ENCODE data around the gene B3GALNT2. TPM values are rescaled to one million over a fixed set of nuclear protein-coding genes. Genes with fewer than 3 reads are reported as not detected.

B3GALNT2 gene
- polyA plus RNA-seq, 1 donor (not counting 4 experiments of a cell fraction or from before 2014, with no cell fraction given): 30.5 TPM

GRCh38 chr1:235409042-235409820 lies 95.0 kb downstream of the B3GALNT2 start:
- no peaks in the 10 kb centered on the region for H4K20me1 ChIP-seq (ENCODE audit: control insufficient read depth, extremely low read depth, insufficient read depth, low read length)
- H3K79me2 ChIP-seq (ENCODE audit: control insufficient read depth, insufficient read depth, low read length): peaks cover 1% of the 10 kb centered on the region
- H3K4me3 ChIP-seq (ENCODE audit: control insufficient read depth in 2 of 3, extremely low read depth in 1 of 3, insufficient read depth in 2 of 3, low read depth in 1 of 3, low read length in 3 of 3): no peak overlapping the region
- H3K27ac ChIP-seq (ENCODE audit: control insufficient read depth, insufficient read depth, low read length): no peak overlapping the region
- no peaks in the 10 kb centered on the region for H3K36me3 ChIP-seq (ENCODE audit: control insufficient read depth in 2 of 2, extremely low read depth in 1 of 2, insufficient read depth in 2 of 2, low read length in 2 of 2)
- no peak for DNase-seq (ENCODE audit: low read depth, low spot score)
- H3K27me3 ChIP-seq (ENCODE audit: control insufficient read depth, extremely low read depth, insufficient read depth, low read length): no peaks in the 10 kb centered on the region
- peaks cover 11% of the 10 kb centered on the region for H3K4me1 ChIP-seq (ENCODE audit: control insufficient read depth, extremely low read depth, insufficient read depth, low read length)
- no peak overlapping the region for H2AFZ ChIP-seq (ENCODE audit: control insufficient read depth, low read length)
- no peaks in the 10 kb centered on the region for H3K9me1 ChIP-seq (ENCODE audit: control insufficient read depth, extremely low read depth, insufficient read depth, low read length)
- no peak for TF ChIP-seq EZH2 (IDR thresholded peaks at IDR 0.05; ENCODE audit: low read length)
- no peak for TF ChIP-seq CTCF (optimal IDR thresholded peaks at IDR 0.05 in 1 of 3, IDR thresholded peaks at IDR 0.05 in 1 of 3, conservative IDR thresholded peaks at IDR 0.05 in 1 of 3; ENCODE audit: extremely low read depth in 1 of 3, insufficient read depth in 2 of 3, low read length in 3 of 3)
- dilution Hi-C loops (cut with MboI; ENCODE audit: extremely low pct_ligation_motif_present, low sequenced_read_pairs): no loop called here
- H3K4me2 ChIP-seq (ENCODE audit: control insufficient read depth, extremely low read depth, insufficient read depth, low read depth, low read length): no peak overlapping the region
- no peak for FAIRE-seq
- no peaks in the 10 kb centered on the region for H3K9me3 ChIP-seq (ENCODE audit: control insufficient read depth, low read depth, low read length)
- no peak overlapping the region for H3K9ac ChIP-seq (ENCODE audit: control insufficient read depth, extremely low read depth, insufficient read depth, low read length)

GRCh38 chr1:235408503-235408960 lies 95.7 kb downstream of the B3GALNT2 start:
- dilution Hi-C loops (cut with MboI; ENCODE audit: extremely low pct_ligation_motif_present, low sequenced_read_pairs): no loop called here
- FAIRE-seq (no peak), DNase-seq (ENCODE audit: low read depth, low spot score) (no peak)
- no peaks in the 10 kb centered on the region for H3K27me3 ChIP-seq (ENCODE audit: control insufficient read depth, extremely low read depth, insufficient read depth, low read length)
- H3K9me1 ChIP-seq (ENCODE audit: control insufficient read depth, extremely low read depth, insufficient read depth, low read length): no peaks in the 10 kb centered on the region
- H3K4me1 ChIP-seq (ENCODE audit: control insufficient read depth, extremely low read depth, insufficient read depth, low read length): peaks cover 13% of the 10 kb centered on the region
- no peaks in the 10 kb centered on the region for H4K20me1 ChIP-seq (ENCODE audit: control insufficient read depth, extremely low read depth, insufficient read depth, low read length)
- H2AFZ ChIP-seq (ENCODE audit: control insufficient read depth, low read length): no peak overlapping the region
- no peak for TF ChIP-seq CTCF (optimal IDR thresholded peaks at IDR 0.05 in 1 of 3, IDR thresholded peaks at IDR 0.05 in 1 of 3, conservative IDR thresholded peaks at IDR 0.05 in 1 of 3; ENCODE audit: extremely low read depth in 1 of 3, insufficient read depth in 2 of 3, low read length in 3 of 3)
- no peak for TF ChIP-seq EZH2 (IDR thresholded peaks at IDR 0.05; ENCODE audit: low read length)
- H3K9me3 ChIP-seq (ENCODE audit: control insufficient read depth, low read depth, low read length): no peaks in the 10 kb centered on the region
- H3K36me3 ChIP-seq (ENCODE audit: control insufficient read depth in 2 of 2, extremely low read depth in 1 of 2, insufficient read depth in 2 of 2, low read length in 2 of 2): no peaks in the 10 kb centered on the region
- H3K9ac ChIP-seq (ENCODE audit: control insufficient read depth, extremely low read depth, insufficient read depth, low read length): no peak overlapping the region
- peaks cover 2% of the 10 kb centered on the region for H3K79me2 ChIP-seq (ENCODE audit: control insufficient read depth, insufficient read depth, low read length)
- H3K4me2 ChIP-seq (ENCODE audit: control insufficient read depth, extremely low read depth, insufficient read depth, low read depth, low read length): no peak overlapping the region
- H3K4me3 ChIP-seq (ENCODE audit: control insufficient read depth in 2 of 3, extremely low read depth in 1 of 3, insufficient read depth in 2 of 3, low read depth in 1 of 3, low read length in 3 of 3): no peak overlapping the region
- H3K27ac ChIP-seq (ENCODE audit: control insufficient read depth, insufficient read depth, low read length): no peak overlapping the region
